GM19372 (cell line): ENCODE data around the gene ZNF213.
A peak's percentile ranks its signal among the peaks of the same experiment; 100 is the strongest.

Experiments
- ATAC-seq: cut with Tn5 transposase; IDR thresholded peaks from one replicate; pipeline ENCODE4 v1.9.1; 2021; ENCODE audit warnings: mild to moderate bottlenecking, low read depth, moderate library complexity; ENCODE audit not compliant: unreplicated experiment

ZNF213 gene, protein sequence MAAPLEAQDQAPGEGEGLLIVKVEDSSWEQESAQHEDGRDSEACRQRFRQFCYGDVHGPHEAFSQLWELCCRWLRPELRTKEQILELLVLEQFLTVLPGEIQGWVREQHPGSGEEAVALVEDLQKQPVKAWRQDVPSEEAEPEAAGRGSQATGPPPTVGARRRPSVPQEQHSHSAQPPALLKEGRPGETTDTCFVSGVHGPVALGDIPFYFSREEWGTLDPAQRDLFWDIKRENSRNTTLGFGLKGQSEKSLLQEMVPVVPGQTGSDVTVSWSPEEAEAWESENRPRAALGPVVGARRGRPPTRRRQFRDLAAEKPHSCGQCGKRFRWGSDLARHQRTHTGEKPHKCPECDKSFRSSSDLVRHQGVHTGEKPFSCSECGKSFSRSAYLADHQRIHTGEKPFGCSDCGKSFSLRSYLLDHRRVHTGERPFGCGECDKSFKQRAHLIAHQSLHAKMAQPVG

DNA sequence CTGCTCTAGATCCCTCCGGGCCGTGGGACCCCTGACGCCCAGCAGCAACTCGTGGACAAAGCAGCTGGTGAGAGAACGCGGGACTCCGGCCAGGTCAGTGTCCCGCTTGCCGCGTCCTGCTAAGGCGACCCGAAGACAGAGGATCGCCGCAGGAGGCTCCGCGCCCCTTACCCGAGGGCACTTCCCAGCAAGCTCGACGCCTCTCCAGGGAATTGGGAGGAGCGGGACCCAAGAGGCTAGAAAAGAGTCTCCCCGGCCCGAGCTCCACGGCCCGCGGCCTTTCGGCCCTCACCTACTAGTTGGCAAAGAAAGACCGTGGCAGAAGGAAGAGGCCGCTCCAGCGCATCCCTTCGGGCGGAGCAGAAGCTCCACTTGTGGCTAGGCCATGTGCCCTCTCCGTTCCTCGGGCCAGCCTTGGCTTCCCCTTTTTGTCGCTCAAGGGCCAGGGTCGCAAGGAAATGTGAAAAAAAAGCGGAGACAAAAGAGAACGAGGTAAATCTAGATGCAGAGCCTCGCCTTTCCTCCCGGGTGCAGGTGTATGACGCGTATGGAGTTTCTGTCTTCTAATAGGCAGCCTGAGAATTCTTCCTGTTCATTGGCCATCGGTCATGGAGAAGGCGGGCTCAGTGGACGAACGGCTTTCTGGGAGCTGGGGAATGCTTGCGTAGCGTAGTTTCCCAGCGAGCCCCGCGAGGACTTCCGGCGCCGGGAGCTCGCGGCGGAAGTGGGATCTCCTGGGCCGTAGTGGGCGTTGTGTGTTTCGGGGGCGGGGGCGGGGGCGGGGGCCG lies at the start of gene ZNF213:
ZNF213 (plus strand) TSS at position 692 of the 788 bp plus-strand sequence. CDS start 2,252 bp downstream, outside the sequence.
- ATAC-seq: peak; percentile 94

DNA sequence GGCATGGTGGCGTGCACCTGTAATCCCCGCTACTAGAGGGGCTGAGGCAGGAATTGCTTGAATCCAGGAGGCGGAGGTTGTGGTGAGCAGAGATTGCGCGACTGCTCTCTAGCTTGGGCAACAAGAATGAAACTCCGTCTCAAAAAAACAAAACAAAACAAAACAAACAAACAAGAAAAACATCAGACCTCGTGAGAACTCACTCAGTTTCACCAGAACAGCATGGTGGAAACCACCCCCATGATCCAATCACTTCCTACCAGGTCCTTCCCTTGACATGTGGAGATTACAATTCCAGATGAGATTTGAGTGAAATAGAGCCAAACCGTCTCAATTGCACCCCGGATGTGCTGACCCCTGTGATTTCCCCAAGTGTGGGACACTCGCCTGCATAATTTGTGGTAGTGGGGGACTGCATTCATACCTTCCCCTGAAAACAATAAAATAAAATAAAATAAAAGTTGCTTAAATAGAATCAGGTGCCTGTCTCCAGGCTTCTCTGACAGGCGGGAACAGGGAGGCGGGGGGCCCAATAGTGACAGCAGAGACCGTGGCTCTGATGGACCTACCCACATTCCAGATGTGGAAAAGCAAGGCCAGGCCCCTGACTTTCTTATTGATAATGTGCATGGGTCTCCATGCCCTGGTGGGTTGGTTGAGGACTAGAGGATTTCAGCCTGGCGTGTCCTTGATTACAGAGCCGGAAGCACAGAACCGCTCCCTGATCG lies 48.8 kb upstream of the ZNF213 start:
- no peak for ATAC-seq

DNA sequence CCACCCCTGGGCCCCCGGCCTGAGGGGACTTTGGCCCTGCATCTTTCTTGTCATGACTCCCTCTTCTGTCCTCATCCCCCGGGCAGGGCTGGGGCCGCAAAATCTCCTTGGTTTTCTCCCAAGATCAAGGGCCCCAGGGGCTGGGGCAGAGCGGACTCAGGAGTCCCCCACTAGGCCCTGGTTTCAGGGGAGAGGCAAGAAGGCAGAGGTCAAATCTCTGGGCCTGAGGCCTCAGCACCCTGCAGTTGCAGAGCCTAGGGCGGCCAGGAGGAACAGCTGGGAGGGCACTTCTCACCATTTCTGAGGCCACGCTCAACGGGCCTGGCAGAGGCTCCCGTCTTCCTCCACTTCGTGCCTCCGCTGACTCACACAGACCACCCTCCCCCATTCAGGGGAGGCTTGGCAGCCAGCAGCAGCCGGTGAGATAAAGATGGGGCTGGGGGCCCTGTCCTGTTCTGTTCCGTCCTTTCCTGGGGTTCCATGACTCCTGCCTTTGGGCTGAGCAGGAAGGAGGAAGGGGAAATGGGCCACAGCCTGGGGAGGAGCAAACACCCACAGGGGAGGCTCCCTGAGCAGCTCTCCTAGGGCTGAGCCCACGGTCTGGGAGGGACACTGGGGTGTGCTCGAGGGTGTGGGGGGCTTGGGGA lies 48.1 kb upstream of the ZNF213 start:
- no peak for ATAC-seq

DNA sequence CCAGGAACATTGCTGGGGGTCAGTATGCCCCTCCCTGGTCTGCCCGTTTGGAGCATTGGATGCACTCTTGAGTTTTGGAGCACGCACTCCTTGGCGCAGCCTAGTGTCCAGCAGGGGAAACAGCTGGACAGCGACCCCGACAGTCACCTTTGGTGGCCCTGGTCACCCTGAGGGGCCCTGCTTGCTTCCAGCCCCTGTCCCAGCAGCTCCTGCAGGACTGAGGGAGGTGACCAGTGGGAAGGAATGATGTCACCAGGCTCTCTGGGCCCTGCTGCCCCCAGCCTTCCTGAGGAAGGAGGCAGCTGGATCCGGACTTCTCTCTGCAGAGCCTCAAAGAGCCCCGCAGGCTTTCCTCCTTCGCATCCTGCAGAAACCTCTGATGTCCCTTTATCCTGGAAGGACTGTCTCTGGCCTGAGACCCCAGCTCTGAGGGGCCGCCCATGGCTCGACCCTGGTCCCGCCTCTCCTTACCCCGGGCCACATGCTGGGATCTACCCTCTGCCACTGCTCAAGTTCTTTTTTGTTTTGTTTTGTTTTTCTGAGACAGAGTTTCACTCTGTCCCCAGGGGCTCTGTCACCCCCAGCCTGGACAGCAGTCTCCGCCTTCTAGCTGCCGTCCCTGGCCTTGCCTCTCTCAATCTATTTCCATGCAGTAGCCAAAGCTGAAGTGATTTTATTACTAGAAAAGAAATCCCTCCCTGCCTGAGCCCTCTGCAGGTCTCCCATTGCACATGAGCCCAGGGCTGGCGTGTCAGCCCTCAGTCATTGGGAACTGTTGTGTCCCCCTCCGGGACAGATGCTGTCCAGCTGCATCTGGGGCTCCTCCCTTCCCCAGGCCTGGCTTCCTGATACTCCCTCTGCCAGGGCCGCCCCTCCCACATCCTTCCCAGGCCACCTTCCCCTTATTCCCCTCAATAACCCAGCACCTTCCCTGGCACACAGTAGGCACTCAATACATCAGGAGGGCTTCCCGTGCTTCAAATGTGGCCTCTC lies 47.3 kb upstream of the ZNF213 start:
- ATAC-seq: no peak

DNA sequence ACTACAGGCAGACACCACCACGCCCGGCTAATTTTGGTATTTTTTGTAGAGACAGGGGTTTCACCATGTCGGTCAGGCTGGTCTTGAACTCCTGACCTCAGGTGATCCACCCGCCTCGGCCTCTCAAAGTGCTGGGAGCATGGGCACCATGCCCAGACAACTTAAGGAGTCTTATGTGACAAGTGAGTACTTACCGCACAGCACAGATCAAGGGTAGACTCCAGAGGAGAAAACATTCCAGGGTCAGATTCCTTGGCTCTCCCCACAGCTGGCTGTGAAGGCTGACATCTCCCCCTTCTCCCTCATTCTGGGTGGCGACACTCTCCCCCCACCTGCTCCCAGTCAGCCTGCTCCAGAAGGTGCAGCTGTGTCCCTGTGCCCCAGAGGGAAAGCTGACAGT lies 46.4 kb upstream of the ZNF213 start:
- no peak for ATAC-seq

DNA sequence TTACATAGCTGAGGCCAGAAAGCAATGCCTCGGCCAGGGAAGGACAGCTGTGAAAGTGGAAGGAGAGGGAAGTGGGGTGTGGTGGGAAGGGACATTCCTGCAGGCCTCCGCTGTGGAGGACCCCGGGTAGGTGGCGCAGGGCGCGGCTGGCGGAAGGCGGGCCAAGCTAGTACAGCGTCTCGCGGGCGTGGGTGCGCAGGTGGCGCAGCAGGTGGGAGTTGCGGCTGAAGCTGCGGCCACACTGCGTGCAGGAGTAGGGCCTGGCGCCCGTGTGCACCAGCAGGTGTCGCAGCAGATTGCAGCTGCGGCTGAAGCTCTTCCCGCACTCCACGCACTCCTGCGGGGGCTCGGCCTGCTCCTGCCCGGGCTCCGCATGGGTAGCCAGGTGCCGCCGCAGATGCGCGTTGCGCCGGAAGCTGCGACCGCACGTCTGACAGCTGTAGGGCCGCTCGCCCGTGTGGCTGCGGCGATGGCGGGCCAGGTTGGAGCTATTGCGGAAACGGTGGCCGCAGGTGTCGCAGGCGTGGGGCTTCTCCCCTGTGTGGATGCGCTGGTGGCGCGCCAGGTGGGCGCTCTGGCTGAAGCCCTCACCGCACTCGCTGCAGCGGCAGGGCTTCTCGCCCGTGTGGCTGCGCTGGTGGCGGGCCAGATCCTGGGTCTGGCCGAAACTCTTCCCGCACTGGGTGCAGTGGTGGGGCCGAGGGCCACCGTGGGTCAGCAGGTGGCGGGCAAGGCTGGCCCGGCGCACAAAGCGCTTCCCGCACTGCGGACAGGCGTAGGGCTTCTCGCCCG lies 45.7 kb upstream of the ZNF213 start:
- no peak for ATAC-seq

DNA sequence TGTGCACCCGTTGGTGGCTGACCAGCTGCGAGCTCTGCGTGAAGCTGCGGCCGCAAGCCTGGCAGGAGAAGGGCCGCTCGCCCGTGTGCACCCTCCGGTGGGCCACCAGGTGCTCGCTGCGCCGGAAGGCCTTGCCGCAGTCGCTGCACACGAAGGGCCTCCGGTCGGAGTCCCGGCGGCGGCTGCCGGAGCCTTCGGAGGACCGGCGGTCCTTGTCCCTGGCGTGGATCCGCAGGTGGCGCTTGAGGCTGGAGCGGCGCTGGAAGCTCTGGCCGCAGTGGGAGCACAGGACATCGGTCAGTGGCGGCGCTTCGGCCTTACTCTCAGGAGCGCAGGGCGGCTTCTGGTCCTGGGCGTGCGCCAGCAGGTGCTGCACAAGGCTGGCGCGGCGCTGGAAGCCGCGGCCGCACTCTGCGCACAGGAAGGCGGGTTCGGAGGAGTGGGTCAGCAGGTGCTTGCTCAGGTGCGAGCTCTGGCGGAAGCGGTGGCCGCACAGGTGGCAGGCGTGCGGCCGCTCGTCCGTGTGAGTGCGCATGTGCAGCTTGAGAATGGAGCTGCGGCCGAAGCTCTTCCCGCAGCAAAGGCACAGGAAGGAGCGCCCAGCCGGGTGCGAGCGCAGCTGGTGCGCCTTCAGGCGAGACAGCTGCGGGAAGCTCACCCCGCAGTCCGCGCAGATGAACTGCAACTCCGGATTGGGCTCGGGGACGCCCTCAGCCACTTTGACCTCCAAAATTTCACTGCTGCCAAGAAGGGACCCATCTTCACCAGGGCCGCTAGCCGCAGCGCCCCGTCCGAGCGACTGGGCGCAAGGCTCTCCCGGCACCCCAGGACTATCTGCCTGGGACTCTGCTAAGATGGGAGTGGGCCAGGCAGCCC lies 44.9 kb upstream of the ZNF213 start:
- no peak for ATAC-seq

DNA sequence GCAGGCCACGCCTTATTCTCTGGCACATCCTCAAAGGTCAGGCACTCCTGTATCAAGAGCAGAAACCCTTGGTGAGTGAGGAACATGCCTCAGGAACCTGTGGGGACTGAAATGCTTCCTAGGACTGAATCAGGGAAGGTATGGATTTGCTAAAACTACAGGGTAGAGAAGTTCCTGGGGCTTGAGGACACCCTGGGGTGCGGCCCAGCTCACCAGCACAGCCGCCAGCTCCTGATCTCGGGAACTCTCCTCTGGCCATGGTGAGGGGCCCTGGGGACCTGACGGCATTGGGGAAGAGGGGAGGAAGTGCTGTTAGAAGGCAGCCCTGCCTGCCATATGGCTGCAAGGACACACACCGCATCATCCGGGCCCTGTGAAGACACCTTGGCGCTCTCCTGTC lies 43.3 kb upstream of the ZNF213 start:
- no peak for ATAC-seq

DNA sequence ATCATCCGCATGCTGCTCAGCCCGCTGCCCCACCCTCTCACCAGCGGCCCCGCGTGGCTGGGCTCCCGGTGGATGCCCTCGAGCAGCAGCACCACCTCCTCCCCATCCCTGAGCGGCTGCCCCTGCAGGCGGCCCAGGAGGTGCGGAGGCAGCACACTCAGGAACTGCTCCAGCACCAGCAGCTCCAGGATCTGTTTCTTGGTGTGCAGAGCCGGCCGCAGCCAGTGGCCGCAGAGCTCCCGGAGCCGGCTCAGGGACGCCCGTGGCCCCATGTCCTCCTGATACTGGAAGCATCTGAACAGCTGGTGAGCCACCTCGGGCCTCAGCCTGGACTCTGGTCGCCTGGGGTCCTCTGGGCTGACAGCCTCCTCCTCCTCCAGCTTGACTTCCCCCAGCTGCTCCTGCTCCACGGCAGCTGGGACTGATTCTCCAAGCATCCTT lies 42.3 kb upstream of the ZNF213 start:
- ATAC-seq: no peak

DNA sequence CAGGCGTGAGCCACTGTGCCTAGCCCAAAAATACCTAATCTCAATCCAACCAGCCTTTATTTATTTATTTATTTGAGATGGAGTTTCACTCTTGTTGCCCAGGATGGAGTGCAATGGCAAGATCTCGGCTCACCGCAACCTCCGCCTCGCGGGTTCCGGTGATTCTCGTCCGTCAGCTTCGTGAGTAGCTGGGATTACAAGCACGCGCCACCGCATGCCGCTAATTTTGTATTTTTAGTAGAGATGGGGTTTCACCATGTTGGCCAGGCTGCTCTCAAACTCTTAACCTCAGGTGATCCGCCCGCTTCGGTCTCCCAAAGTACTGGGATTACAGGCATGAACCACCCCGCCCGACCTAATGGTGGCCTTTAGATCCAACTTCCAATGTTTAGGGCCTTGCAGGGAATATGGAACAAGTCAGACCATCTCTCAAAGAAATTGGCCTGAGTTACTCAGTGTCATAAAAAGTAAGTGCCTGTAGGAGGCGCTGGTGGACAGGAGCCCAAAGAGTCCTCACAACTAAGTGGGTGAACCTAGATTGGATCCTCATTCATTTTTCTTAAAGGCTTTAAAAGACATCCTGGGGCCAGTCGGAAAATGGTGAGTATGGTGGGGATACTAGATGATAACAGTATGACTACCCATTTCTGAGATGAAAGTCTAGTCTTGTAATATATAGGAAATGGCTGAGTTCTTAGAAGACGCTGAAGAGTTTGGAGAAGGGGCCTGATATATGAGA lies 40.4 kb upstream of the ZNF213 start:
- ATAC-seq: no peak

DNA sequence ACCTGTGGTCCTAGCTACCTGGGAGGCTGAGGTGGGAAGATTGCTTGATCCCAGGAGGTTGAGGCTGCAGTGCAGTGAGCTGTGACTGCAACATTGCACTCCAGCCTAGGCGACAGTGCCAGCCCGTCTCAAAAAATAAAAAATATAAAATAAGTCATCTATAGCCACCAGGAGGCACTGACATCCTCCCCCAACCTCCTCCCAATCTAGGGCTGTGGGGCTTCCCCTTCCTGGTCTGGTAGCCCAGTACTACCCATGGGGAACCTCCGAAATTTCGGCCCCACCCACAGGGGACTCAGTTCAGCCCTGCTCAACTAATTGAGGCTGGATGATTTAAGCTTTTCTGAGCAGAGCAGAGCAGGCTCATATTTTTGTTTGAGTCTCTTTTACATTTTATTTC lies 39.0 kb upstream of the ZNF213 start:
- peak; percentile 48 for ATAC-seq

DNA sequence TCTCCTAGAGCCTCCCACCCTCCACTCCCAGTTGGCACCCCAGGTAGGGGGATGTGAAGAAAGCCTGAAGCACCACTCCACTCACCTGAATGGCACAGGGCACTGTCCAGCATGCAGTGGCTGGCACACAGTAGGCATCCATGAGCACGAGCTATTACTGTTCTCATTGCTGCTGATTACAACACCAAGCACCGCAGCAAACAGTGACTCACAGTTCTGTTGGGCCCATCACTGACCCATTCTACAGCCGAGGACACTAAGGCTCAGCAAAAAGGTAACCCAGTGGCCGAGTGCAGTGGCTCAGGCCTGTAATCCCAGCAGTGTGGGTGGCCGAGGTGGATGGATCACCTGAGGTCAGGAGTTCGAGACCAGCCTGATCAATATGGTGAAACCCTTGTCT lies 38.5 kb upstream of the ZNF213 start:
- ATAC-seq: no peak

DNA sequence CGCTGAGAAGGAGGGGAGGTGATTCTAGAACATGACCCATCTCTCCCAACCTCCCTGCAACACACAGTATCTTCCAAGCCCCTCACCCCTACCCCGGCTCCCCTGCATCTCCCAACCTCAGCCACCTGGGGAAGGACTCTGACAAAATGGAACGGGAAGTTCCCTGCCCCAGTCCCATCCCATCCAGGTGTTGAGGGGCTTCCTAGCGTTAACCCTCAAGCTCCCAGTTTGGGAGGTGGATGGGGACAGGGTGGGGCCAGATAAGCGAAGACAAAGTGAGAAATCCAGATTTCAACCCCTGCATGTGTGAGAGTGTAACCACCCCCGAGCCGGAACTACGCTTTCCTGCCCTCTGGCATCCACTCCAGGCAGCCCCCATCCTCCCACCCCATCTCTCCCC lies 37.6 kb upstream of the ZNF213 start:
- no peak for ATAC-seq

DNA sequence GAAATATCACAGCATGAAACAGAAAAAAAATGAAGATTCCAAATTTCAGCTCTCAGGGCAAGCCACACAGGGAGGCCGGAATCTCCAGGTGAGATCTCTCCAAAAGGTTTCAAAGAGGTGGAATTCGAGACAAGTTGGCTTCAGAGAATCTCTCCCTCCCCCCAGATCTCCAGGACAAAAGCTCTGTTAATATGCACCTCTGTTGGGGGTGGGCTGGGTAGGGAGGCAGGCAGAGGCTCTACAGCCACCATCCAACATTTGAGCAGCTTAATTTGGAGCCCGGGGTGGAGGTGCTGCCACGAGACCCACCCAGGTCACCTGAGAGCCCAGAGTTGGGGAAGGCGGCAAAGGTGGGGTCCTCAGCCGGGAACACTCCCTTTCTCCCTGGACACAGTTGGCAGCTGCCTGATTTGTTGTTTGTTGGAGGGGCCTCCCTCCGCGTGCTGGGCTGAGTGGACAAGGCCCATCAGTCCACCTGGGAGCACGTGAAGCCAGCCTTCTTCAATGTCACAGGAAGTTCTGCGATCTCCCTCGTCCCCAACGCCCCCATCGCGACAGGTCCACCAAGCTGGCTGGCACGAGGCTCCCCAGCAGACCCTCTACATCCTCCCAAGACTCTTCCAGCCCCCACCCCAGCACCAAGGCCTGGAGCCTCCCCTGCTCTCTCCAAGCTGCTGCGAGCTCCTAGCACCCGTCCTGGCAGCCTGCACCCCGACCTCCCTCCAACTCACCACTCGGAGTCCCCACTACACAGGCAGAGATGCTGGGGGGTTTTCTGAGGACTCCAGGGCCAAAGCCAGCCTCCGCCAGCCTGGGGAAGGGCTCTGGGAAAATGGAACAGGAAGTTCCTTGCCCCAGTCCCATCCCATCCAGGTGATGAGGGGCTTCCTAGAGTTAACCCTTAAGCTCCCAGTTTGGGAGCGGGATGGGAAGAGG lies 36.1 kb upstream of the ZNF213 start, which contains the start of gene ZSCAN10:
ZSCAN10 (minus strand) TSS at position 836 of the 936 bp plus-strand sequence. CDS start 6,357 bp downstream, outside the sequence.
- no peak for ATAC-seq

DNA sequence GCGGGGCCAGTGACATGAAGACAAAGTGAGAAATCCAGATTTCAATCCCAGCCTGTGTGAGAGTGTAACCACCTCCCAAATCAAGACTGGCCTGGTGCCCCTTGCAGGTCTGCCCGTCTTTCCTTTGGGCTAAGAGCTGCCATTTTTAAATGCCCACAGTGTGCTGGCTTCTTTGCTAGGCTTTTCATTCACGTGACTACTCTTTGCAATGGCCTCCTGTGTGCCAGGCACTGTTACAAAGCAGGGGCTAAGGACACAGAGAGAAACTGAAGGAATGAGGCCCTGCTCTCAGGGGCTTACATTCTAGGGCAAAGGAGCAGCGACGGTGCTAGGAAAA lies 35.5 kb upstream of the ZNF213 start:
- ATAC-seq: no peak
